HEK293 (cell line): ENCODE data around the gene ADAM19.
A peak's percentile ranks its signal among the peaks of the same experiment; 100 is the strongest.

ENCODE experiments used
- CTCF ChIP-seq: fragments of 450-650 bp; formaldehyde crosslinking; IDR thresholded peaks from 2 replicates; pipeline ENCODE4 v1.5.1; 2016; ENCODE audit warnings: missing biosample characterization, missing genetic modification characterization
- GLIS2 ChIP-seq: fragments of 450-650 bp; formaldehyde crosslinking; IDR thresholded peaks from 2 replicates; pipeline ENCODE4 v1.5.1; 2016; ENCODE audit warnings: missing biosample characterization, missing genetic modification characterization
- HOXA7 ChIP-seq: sonication (generic); formaldehyde crosslinking; IDR thresholded peaks from 2 replicates; pipeline ENCODE4 v1.8.1; 2022; ENCODE audit warnings: missing genetic modification reagents, borderline replicate concordance
- RBAK ChIP-seq: fragments of 450-650 bp; formaldehyde crosslinking; IDR thresholded peaks from 2 replicates; pipeline ENCODE4 v1.5.1; 2016; ENCODE audit warnings: missing biosample characterization, missing genetic modification characterization
- SALL2 ChIP-seq: fragments of 450-650 bp; formaldehyde crosslinking; IDR thresholded peaks from 2 replicates; pipeline ENCODE4 v1.5.0; 2017; ENCODE audit warnings: missing biosample characterization, mild to moderate bottlenecking, missing genetic modification characterization, borderline replicate concordance
- SCRT1 ChIP-seq: fragments of 450-650 bp; formaldehyde crosslinking; IDR thresholded peaks from 2 replicates; pipeline ENCODE4 v1.5.1; 2016; ENCODE audit warnings: missing biosample characterization, missing genetic modification characterization, borderline replicate concordance
- SP7 ChIP-seq: fragments of 450-650 bp; formaldehyde crosslinking; IDR thresholded peaks from 2 replicates; pipeline ENCODE4 v1.5.1; 2016; ENCODE audit warnings: missing biosample characterization, missing genetic modification characterization
- TCF7L2 ChIP-seq: IDR thresholded peaks from 2 replicates; pipeline ENCODE4 v1.6.1; 2011; ENCODE audit warnings: low read depth, mild to moderate bottlenecking, inconsistent platforms, low read length, moderate library complexity, borderline replicate concordance
- TSHZ1 ChIP-seq: fragments of 450-650 bp; formaldehyde crosslinking; IDR thresholded peaks from 2 replicates; pipeline ENCODE4 v1.5.1; 2016; ENCODE audit warnings: missing biosample characterization, missing genetic modification characterization, borderline replicate concordance
- ZNF114 ChIP-seq: fragments of 450-650 bp; formaldehyde crosslinking; IDR thresholded peaks from 2 replicates; pipeline ENCODE4 v1.5.0; 2017; ENCODE audit warnings: missing biosample characterization, missing genetic modification characterization
- ZNF221 ChIP-seq: fragments of 450-650 bp; formaldehyde crosslinking; IDR thresholded peaks from 2 replicates; pipeline ENCODE4 v1.5.1; 2017; ENCODE audit warnings: missing biosample characterization, missing genetic modification characterization, borderline replicate concordance
- ZNF23 ChIP-seq: fragments of 450-650 bp; formaldehyde crosslinking; IDR thresholded peaks from 2 replicates; pipeline ENCODE4 v1.5.1; 2016; ENCODE audit warnings: missing biosample characterization, missing genetic modification characterization, borderline replicate concordance
- ZNF324 ChIP-seq: fragments of 450-650 bp; formaldehyde crosslinking; IDR thresholded peaks from 2 replicates; pipeline ENCODE4 v1.5.1; 2016; ENCODE audit warnings: missing biosample characterization, missing genetic modification characterization
- ZNF558 ChIP-seq: fragments of 450-650 bp; formaldehyde crosslinking; IDR thresholded peaks from 2 replicates; pipeline ENCODE4 v1.5.1; 2016; ENCODE audit warnings: missing biosample characterization, missing genetic modification characterization
- ZNF623 ChIP-seq: fragments of 450-650 bp; formaldehyde crosslinking; IDR thresholded peaks from 2 replicates; pipeline ENCODE4 v1.5.1; 2016; ENCODE audit warnings: missing biosample characterization, missing genetic modification characterization
- ZNF658 ChIP-seq: fragments of 450-650 bp; formaldehyde crosslinking; IDR thresholded peaks from 2 replicates; pipeline ENCODE4; 2016; ENCODE audit warnings: missing biosample characterization, missing genetic modification characterization
- ZNF664 ChIP-seq: fragments of 450-650 bp; formaldehyde crosslinking; IDR thresholded peaks from 2 replicates; pipeline ENCODE4 v1.5.1; 2016; ENCODE audit warnings: missing biosample characterization, missing genetic modification characterization
- ZNF670 ChIP-seq: fragments of 450-650 bp; formaldehyde crosslinking; IDR thresholded peaks from 2 replicates; pipeline ENCODE4 v1.5.1; 2016; ENCODE audit warnings: missing biosample characterization, missing genetic modification characterization, low read depth
- ZNF701 ChIP-seq: fragments of 450-650 bp; formaldehyde crosslinking; IDR thresholded peaks from 2 replicates; pipeline ENCODE4 v1.5.1; 2016; ENCODE audit warnings: missing biosample characterization, missing genetic modification characterization
- ZNF830 ChIP-seq: fragments of 450-650 bp; IDR thresholded peaks from 2 replicates; pipeline ENCODE4 v1.5.0; 2018; ENCODE audit warnings: missing biosample characterization, missing genetic modification characterization, low read depth, mild to moderate bottlenecking, moderate library complexity
- TF ChIP-seq, protein P1 (sequence below): fragments of 450-650 bp; formaldehyde crosslinking; IDR thresholded peaks from 2 replicates; pipeline ENCODE4 v1.5.1; 2017; ENCODE audit warnings: missing biosample characterization, missing genetic modification characterization
- TF ChIP-seq, protein P2 (sequence below): fragments of 450-650 bp; formaldehyde crosslinking; IDR thresholded peaks from 2 replicates; pipeline ENCODE4 v1.5.1; 2016; ENCODE audit warnings: missing biosample characterization, missing genetic modification characterization
- TF ChIP-seq, protein P3 (sequence below): fragments of 450-650 bp; formaldehyde crosslinking; conservative IDR thresholded peaks from 2 replicates; pipeline ENCODE4 v1.5.1; 2016; ENCODE audit warnings: low read depth, missing biosample characterization, missing genetic modification characterization
- TF ChIP-seq, protein P4 (sequence below): fragments of 450-650 bp; formaldehyde crosslinking; IDR thresholded peaks from 2 replicates; pipeline ENCODE4 v1.5.1; 2016; ENCODE audit warnings: missing biosample characterization, missing genetic modification characterization

Gene ADAM19

DNA sequence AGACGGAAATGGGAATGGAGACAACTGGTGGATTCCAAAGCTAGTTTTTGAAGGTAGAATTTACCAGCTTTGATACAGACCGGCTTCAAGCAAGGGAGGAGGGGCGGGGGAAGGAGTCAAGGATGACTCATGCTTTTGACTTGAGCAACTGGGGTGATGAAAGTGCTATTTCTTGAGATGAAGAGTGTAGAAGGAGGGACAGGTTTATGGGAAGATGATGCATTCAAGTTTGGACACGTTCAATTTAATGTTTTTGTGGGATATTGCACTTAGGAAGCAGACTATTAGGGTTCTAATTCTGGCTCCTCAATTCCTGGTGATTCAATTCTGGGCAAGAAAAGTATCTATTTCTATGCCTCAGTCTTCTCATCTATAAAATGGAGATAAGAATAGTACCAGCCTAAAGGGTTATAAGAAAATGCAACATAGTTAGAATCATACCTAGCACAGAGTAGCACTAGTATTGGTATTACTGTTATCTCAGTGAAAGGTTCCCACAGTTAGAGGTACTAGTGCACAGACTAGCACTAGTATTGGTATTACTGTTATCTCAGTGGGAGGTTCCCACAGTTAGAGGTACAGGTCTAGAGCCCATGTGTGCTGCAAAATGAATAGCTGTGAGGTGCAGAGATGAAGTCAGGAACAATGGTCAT, 110.9 kb downstream of the ADAM19 start (continued):
- TF ChIP-seq ZNF558 (tag by site-specific recombination), result peak; percentile 23; the same call in 1 of the 2 replicates
- no peak for TF ChIP-seq CTCF (tag by site-specific recombination)
- no peak for TF ChIP-seq ZNF830 (tag by site-specific recombination)
- TF ChIP-seq ZNF658, result no peak
- TF ChIP-seq SCRT1 (tag by site-specific recombination), result no peak
- TF ChIP-seq ZNF664 (tag by site-specific recombination), result peak; percentile 72; the same call in 1 of the 2 replicates
- TF ChIP-seq ZNF114 (tag by site-specific recombination), result no peak
- TF ChIP-seq ZNF701, result no peak
- TF ChIP-seq, protein P1, sequence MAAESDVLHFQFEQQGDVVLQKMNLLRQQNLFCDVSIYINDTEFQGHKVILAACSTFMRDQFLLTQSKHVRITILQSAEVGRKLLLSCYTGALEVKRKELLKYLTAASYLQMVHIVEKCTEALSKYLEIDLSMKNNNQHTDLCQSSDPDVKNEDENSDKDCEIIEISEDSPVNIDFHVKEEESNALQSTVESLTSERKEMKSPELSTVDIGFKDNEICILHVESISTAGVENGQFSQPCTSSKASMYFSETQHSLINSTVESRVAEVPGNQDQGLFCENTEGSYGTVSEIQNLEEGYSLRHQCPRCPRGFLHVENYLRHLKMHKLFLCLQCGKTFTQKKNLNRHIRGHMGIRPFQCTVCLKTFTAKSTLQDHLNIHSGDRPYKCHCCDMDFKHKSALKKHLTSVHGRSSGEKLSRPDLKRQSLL (tag by site-specific recombination), result no peak
- no peak for TF ChIP-seq ZNF23
- TF ChIP-seq, protein P2, sequence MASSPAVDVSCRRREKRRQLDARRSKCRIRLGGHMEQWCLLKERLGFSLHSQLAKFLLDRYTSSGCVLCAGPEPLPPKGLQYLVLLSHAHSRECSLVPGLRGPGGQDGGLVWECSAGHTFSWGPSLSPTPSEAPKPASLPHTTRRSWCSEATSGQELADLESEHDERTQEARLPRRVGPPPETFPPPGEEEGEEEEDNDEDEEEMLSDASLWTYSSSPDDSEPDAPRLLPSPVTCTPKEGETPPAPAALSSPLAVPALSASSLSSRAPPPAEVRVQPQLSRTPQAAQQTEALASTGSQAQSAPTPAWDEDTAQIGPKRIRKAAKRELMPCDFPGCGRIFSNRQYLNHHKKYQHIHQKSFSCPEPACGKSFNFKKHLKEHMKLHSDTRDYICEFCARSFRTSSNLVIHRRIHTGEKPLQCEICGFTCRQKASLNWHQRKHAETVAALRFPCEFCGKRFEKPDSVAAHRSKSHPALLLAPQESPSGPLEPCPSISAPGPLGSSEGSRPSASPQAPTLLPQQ (tag by site-specific recombination), result peak; percentile 44
- peak; percentile 81 for TF ChIP-seq SP7 (tag by site-specific recombination)
- no peak for TF ChIP-seq ZNF221
- no peak for TF ChIP-seq RBAK (tag by site-specific recombination)
- TF ChIP-seq, protein P3, sequence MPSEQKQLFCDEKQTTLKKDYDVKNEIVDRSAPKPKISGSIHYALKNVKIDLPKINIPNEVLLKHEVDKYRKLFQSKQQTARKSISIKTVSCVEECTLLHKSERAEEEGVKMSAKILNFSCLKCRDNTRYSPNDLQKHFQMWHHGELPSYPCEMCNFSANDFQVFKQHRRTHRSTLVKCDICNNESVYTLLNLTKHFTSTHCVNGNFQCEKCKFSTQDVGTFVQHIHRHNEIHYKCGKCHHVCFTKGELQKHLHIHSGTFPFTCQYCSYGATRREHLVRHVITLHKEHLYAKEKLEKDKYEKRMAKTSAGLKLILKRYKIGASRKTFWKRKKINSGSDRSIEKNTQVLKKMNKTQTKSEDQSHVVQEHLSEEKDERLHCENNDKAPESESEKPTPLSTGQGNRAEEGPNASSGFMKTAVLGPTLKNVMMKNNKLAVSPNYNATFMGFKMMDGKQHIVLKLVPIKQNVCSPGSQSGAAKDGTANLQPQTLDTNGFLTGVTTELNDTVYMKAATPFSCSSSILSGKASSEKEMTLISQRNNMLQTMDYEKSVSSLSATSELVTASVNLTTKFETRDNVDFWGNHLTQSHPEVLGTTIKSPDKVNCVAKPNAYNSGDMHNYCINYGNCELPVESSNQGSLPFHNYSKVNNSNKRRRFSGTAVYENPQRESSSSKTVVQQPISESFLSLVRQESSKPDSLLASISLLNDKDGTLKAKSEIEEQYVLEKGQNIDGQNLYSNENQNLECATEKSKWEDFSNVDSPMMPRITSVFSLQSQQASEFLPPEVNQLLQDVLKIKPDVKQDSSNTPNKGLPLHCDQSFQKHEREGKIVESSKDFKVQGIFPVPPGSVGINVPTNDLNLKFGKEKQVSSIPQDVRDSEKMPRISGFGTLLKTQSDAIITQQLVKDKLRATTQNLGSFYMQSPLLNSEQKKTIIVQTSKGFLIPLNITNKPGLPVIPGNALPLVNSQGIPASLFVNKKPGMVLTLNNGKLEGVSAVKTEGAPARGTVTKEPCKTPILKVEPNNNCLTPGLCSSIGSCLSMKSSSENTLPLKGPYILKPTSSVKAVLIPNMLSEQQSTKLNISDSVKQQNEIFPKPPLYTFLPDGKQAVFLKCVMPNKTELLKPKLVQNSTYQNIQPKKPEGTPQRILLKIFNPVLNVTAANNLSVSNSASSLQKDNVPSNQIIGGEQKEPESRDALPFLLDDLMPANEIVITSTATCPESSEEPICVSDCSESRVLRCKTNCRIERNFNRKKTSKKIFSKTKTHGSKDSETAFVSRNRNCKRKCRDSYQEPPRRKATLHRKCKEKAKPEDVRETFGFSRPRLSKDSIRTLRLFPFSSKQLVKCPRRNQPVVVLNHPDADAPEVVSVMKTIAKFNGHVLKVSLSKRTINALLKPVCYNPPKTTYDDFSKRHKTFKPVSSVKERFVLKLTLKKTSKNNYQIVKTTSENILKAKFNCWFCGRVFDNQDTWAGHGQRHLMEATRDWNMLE (tag by site-specific recombination), result 0 out of 2 replicates have a peak, but pooled peaks have one; percentile 40
- TF ChIP-seq SALL2, result no peak
- TF ChIP-seq, protein P4, sequence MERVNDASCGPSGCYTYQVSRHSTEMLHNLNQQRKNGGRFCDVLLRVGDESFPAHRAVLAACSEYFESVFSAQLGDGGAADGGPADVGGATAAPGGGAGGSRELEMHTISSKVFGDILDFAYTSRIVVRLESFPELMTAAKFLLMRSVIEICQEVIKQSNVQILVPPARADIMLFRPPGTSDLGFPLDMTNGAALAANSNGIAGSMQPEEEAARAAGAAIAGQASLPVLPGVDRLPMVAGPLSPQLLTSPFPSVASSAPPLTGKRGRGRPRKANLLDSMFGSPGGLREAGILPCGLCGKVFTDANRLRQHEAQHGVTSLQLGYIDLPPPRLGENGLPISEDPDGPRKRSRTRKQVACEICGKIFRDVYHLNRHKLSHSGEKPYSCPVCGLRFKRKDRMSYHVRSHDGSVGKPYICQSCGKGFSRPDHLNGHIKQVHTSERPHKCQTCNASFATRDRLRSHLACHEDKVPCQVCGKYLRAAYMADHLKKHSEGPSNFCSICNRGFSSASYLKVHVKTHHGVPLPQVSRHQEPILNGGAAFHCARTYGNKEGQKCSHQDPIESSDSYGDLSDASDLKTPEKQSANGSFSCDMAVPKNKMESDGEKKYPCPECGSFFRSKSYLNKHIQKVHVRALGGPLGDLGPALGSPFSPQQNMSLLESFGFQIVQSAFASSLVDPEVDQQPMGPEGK (tag by site-specific recombination), result peak; percentile 62
- 0 out of 2 replicates have a peak, but pooled peaks have one; percentile 23 for TF ChIP-seq TSHZ1
- no peak for TF ChIP-seq ZNF623 (tag by site-specific recombination)
- TF ChIP-seq ZNF324 (tag by site-specific recombination), result peak; percentile 61; the same call in 1 of the 2 replicates
- no peak for TF ChIP-seq GLIS2 (tag by site-specific recombination)
- no peak for TF ChIP-seq TCF7L2
- no peak for TF ChIP-seq HOXA7 (CRISPR knock-in tag)
- no peak for TF ChIP-seq ZNF670
